Neuronal stem cell (in vitro differentiated cells): ENCODE measurements around the gene ACTRT2.

ENCODE experiments used
- DNase-seq: peaks from one replicate; pipeline ENCODE4 v3.0.0-alpha.2; 2013; ENCODE audit warnings: low spot score
- H2AFZ ChIP-seq: one replicate; pipeline ENCODE4 v1.6.1; 2013; ENCODE audit warnings: mild to moderate bottlenecking, low read length, inconsistent platforms
- H2AK5ac ChIP-seq: 2 replicates; pipeline ENCODE4 v1.6.1; 2013; ENCODE audit warnings: low read depth, mild to moderate bottlenecking, inconsistent platforms, low read length, moderate library complexity, mixed read lengths
- H2BK120ac ChIP-seq: 2 replicates; pipeline ENCODE4 v1.6.1; 2013; ENCODE audit warnings: low read depth, mild to moderate bottlenecking, inconsistent platforms, low read length, moderate library complexity, mixed read lengths
- H2BK12ac ChIP-seq: one replicate; pipeline ENCODE4 v1.6.1; 2013; ENCODE audit warnings: low read length, inconsistent platforms
- H2BK15ac ChIP-seq: 2 replicates; pipeline ENCODE4 v1.6.1; 2013; ENCODE audit warnings: mild to moderate bottlenecking, low read length, inconsistent platforms, mixed read lengths
- H2BK5ac ChIP-seq: one replicate; pipeline ENCODE4 v1.6.1; 2013; ENCODE audit warnings: inconsistent platforms, mild to moderate bottlenecking, low read length, moderate library complexity
- H3K14ac ChIP-seq: one replicate; pipeline ENCODE4 v1.6.1; 2013; ENCODE audit warnings: low read length, inconsistent platforms
- H3K18ac ChIP-seq: 2 replicates; pipeline ENCODE4 v1.6.1; 2013; ENCODE audit warnings: low read length, inconsistent platforms
- H3K23ac ChIP-seq: 2 replicates; pipeline ENCODE4 v1.6.1; 2013; ENCODE audit warnings: low read depth, mild to moderate bottlenecking, mixed read lengths, low read length, inconsistent platforms; ENCODE audit not compliant: poor library complexity
- H3K27ac ChIP-seq: replicated peaks from 3 replicates; pipeline ENCODE4 v1.5.1; 2013; ENCODE audit warnings: low read length, inconsistent platforms
- H3K27me3 ChIP-seq, 3 experiments: 2 replicates each; pipeline ENCODE4 v1.6.1; 2013; ENCODE audit warnings: low read length in 3 of 3, mild to moderate bottlenecking in 2 of 3, inconsistent platforms in 1 of 3, low read depth in 1 of 3, mixed read lengths in 1 of 3, moderate library complexity in 1 of 3; ENCODE audit not compliant: control insufficient read depth in 3 of 3, insufficient read depth in 3 of 3
- H3K36me3 ChIP-seq, 2 donors: replicated peaks in 1 of 2; 2 replicates each; pipeline ENCODE4 v1.6.1; 2013; ENCODE audit warnings: low read length in 2 of 2; ENCODE audit not compliant: control insufficient read depth in 2 of 2, insufficient read depth in 2 of 2
- H3K4ac ChIP-seq: 2 replicates; pipeline ENCODE4 v1.6.1; 2013; ENCODE audit warnings: inconsistent platforms, mild to moderate bottlenecking, low read length, moderate library complexity
- H3K4me1 ChIP-seq, 2 donors: 1 replicate in 1 of 2; 2 replicates in 1 of 2; pipeline ENCODE4 v1.6.1; 2013; ENCODE audit warnings: low read length in 2 of 2, low read depth in 1 of 2; ENCODE audit not compliant: control insufficient read depth in 2 of 2, insufficient read depth in 1 of 2
- H3K4me2 ChIP-seq: one replicate; pipeline ENCODE4 v1.6.1; 2013; ENCODE audit warnings: mild to moderate bottlenecking, low read length, inconsistent platforms; ENCODE audit not compliant: insufficient read depth, poor library complexity, severe bottlenecking
- H3K4me3 ChIP-seq, 2 donors: 2 replicates each; pipeline ENCODE4 v1.5.1; 2013; ENCODE audit warnings: low read length in 2 of 2, mild to moderate bottlenecking in 2 of 2, inconsistent platforms in 1 of 2, moderate library complexity in 1 of 2
- H3K79me1 ChIP-seq: one replicate; pipeline ENCODE4 v1.6.1; 2013; ENCODE audit warnings: low read depth, mild to moderate bottlenecking, inconsistent platforms, low read length, moderate library complexity
- H3K9ac ChIP-seq: one replicate; pipeline ENCODE4 v1.6.1; 2013; ENCODE audit warnings: mild to moderate bottlenecking, low read depth, low read length, inconsistent platforms; ENCODE audit not compliant: poor library complexity
- H3K9me3 ChIP-seq, 2 donors: replicated peaks in 1 of 2; 2 replicates each; pipeline versions ENCODE3 to v1.6.1; 2013; ENCODE audit warnings: low read length in 2 of 2, mild to moderate bottlenecking in 2 of 2, inconsistent platforms in 1 of 2, low read depth in 1 of 2, mixed read lengths in 1 of 2, moderate library complexity in 1 of 2; ENCODE audit not compliant: control insufficient read depth in 2 of 2, insufficient read depth in 1 of 2
- H4K8ac ChIP-seq: one replicate; pipeline ENCODE4 v1.6.1; 2013; ENCODE audit warnings: low read depth, mild to moderate bottlenecking, inconsistent platforms, low read length, moderate library complexity
- H4K91ac ChIP-seq: one replicate; pipeline ENCODE4 v1.6.1; 2013; ENCODE audit warnings: low read length, low read depth, mild to moderate bottlenecking, inconsistent platforms; ENCODE audit not compliant: poor library complexity
- WGBS, 2 donors: extraction: QIAGEN DNeasy Blood & Tissue Kit; methylation state at CpG; one replicate each; pipeline ENCODE4 v1.1.7; 2013; ENCODE audit warnings: missing lambda C conversion rate in 2 of 2, mixed read lengths in 1 of 2; ENCODE audit not compliant: insufficient read length in 2 of 2, insufficient replicate concordance in 1 of 2; ENCODE audit errors: extremely low coverage in 2 of 2; 5-methylcytosine and 5-hydroxymethylcytosine counted together

ACTRT2 gene

GRCh38 chr1:2979191-2980072 lies 41.8 kb upstream of the ACTRT2 start:
- H2BK15ac ChIP-seq = peak overlapping the region; percentile 64
- H3K4me1 ChIP-seq = no peaks in the 10 kb centered on the region
- no peak overlapping the region for H3K4me2 ChIP-seq
- WGBS, 2 donors = no CpG with 5 or more reads among the region's 38 CpGs
- H3K27me3 ChIP-seq = peaks cover 0 to 42% (median 0%) of the 10 kb centered on the region in 3 experiments
- peak overlapping the region; percentile 48 for H4K8ac ChIP-seq
- H3K9ac ChIP-seq = peak overlapping the region; percentile 63
- peak overlapping the region; percentile 85 for H3K18ac ChIP-seq
- H3K23ac ChIP-seq = no peak overlapping the region
- H3K4me3 ChIP-seq = no peak overlapping the region
- H3K9me3 ChIP-seq = peaks cover 0 to 2% of the 10 kb centered on the region in 2 donors
- H3K4ac ChIP-seq = no peak overlapping the region
- H4K91ac ChIP-seq = peak overlapping the region; percentile 85
- peak overlapping the region; percentile 84 for H2AK5ac ChIP-seq
- peaks cover 3% of the 10 kb centered on the region for H3K79me1 ChIP-seq
- H2BK5ac ChIP-seq = peak overlapping the region; percentile 82
- no peak overlapping the region for H2AFZ ChIP-seq
- no peaks in the 10 kb centered on the region for H3K36me3 ChIP-seq
- H2BK12ac ChIP-seq = peak overlapping the region; percentile 73
- peak overlapping the region; percentile 47 for H2BK120ac ChIP-seq
- DNase-seq = no peak
- no peak overlapping the region for H3K27ac ChIP-seq
- H3K14ac ChIP-seq = peak overlapping the region; percentile 71

GRCh38 chr1:2980073-2980791 lies 41.0 kb upstream of the ACTRT2 start:
- H3K4ac ChIP-seq = peak overlapping the region; percentile 76
- H3K9ac ChIP-seq = peak overlapping the region; percentile 21
- H4K91ac ChIP-seq = peak overlapping the region; percentile 85
- H3K79me1 ChIP-seq = peaks cover 3% of the 10 kb centered on the region
- no peak overlapping the region for H2AFZ ChIP-seq
- peak overlapping the region; percentile 87 for H3K18ac ChIP-seq
- H3K4me1 ChIP-seq = peaks cover 0 to 2% of the 10 kb centered on the region in 2 donors
- peak overlapping the region; percentile 90 for H2BK12ac ChIP-seq
- peak overlapping the region; percentile 89 for H3K23ac ChIP-seq
- peak overlapping the region; percentile 97 for H3K14ac ChIP-seq
- no peak overlapping the region for H3K4me2 ChIP-seq
- peak overlapping the region; percentile 85 for H2BK15ac ChIP-seq
- H2AK5ac ChIP-seq = peak overlapping the region; percentile 88
- H2BK5ac ChIP-seq = peak overlapping the region; percentile 82
- WGBS, 2 donors = no CpG with 5 or more reads among the region's 25 CpGs
- H3K27ac ChIP-seq = no peak overlapping the region
- no peak overlapping the region for H4K8ac ChIP-seq
- H3K36me3 ChIP-seq = no peaks in the 10 kb centered on the region
- no peak overlapping the region for H2BK120ac ChIP-seq
- H3K27me3 ChIP-seq = peaks cover 0 to 47% (median 0%) of the 10 kb centered on the region in 3 experiments
- H3K4me3 ChIP-seq = peak overlapping the region in 1 of 2 donors; percentile 26
- no peak for DNase-seq
- H3K9me3 ChIP-seq = peaks cover 0 to 2% of the 10 kb centered on the region in 2 donors

GRCh38 chr1:2980849-2981248 lies 40.4 kb upstream of the ACTRT2 start:
- Histone ChIP-seq H3K27me3 (peaks cover 0 to 47% (median 0%) of the 10 kb centered on the region in 3 experiments), H3K14ac (no peak overlapping the region), H3K4ac (no peak overlapping the region), H3K23ac (no peak overlapping the region), H2BK120ac (no peak overlapping the region), H3K9ac (no peak overlapping the region), H3K18ac (no peak overlapping the region), H2BK15ac (no peak overlapping the region), H3K36me3 (no peaks in the 10 kb centered on the region), H2BK5ac (no peak overlapping the region), H3K27ac (no peak overlapping the region), H2AK5ac (no peak overlapping the region), H3K4me3 (no peak overlapping the region), H3K9me3 (peaks cover 0 to 2% of the 10 kb centered on the region in 2 donors), H4K8ac (no peak overlapping the region), H2AFZ (no peak overlapping the region), H3K4me2 (no peak overlapping the region), H4K91ac (no peak overlapping the region), H3K79me1 (peaks cover 3% of the 10 kb centered on the region), H3K4me1 (peaks cover 0 to 3% of the 10 kb centered on the region in 2 donors), H2BK12ac (no peak overlapping the region)
- no CpG with 5 or more reads among the region's 12 CpGs for WGBS, 2 donors
- no peak for DNase-seq

GRCh38 chr1:2981388-2981787 lies 39.9 kb upstream of the ACTRT2 start:
- Histone ChIP-seq H3K18ac (no peak overlapping the region), H2BK12ac (no peak overlapping the region), H3K27me3 (peaks cover 0 to 47% (median 0%) of the 10 kb centered on the region in 3 experiments), H3K27ac (no peak overlapping the region), H3K14ac (no peak overlapping the region), H3K9me3 (peaks cover 0 to 2% of the 10 kb centered on the region in 2 donors), H2AFZ (no peak overlapping the region), H3K4me1 (peaks cover 0 to 3% of the 10 kb centered on the region in 2 donors), H3K79me1 (peaks cover 3% of the 10 kb centered on the region), H3K36me3 (no peaks in the 10 kb centered on the region), H3K9ac (no peak overlapping the region), H3K4me3 (no peak overlapping the region), H2BK120ac (no peak overlapping the region), H2BK15ac (no peak overlapping the region), H2AK5ac (no peak overlapping the region), H3K4ac (no peak overlapping the region), H2BK5ac (no peak overlapping the region), H3K23ac (no peak overlapping the region), H3K4me2 (no peak overlapping the region), H4K91ac (no peak overlapping the region), H4K8ac (no peak overlapping the region)
- no CpG with 5 or more reads among the region's 7 CpGs for WGBS, 2 donors
- DNase-seq = no peak
